ENCODE measurements around the gene WNK2.

Gene WNK2

DNA sequence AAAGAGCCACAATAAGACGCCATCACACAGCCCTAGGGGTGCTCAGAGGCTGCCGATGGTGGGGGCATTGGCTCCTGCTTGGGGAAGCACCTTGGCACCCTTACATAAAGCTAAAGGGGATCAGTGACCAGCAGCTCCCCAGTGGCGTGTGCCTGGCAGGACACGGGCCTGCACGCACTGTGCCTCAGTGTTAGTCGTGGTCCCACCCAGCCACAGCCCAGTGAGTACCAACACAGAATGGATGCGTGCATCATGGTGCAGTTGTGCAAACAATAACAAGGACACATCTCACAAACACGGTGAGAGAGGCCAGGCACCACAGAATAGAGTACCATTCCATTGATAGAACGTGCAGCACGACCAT lies 103.2 kb downstream of the WNK2 start:
- Mint-ChIP-seq H3K4me1 (peaks cover 16 to 19% of the 10 kb centered on the region in 2 donors), H3K36me3 (no peaks in the 10 kb centered on the region), H3K4me3 (no peak overlapping the region), H3K27me3 (peaks cover 22 to 25% of the 10 kb centered on the region in 2 donors), H3K9me3 (peaks cover 0 to 2% of the 10 kb centered on the region in 2 donors), H3K27ac (no peak overlapping the region)
- ATAC-seq (replicated peaks) = peak; percentile 6 to 33
- DNase-seq = no peak

DNA sequence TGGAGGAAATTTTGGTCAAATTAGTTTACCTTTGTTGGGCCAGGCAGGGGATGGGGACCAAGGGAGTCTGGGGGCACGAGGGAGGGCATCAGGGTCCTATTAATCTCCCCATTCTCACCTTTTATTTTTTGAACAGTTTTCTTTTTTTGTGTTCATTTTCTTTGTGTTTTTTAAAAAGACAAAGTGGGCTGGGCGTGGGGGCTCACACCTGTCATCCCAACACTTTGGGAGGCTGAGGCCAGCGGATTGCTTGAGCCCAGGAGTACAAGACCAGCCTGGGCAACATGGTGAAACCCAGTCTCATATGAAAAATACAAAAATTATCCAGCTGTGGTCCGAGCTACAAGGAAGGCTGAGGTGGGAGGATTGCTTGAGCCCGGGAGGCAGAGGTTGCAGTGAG lies 103.7 kb downstream of the WNK2 start:
- Mint-ChIP-seq H3K27me3 (peaks cover 20 to 23% of the 10 kb centered on the region in 2 donors), H3K9me3 (peaks cover 0 to 2% of the 10 kb centered on the region in 2 donors), H3K36me3 (no peaks in the 10 kb centered on the region), H3K4me3 (no peak overlapping the region), H3K4me1 (peaks cover 16 to 19% of the 10 kb centered on the region in 2 donors), H3K27ac (no peak overlapping the region)
- ATAC-seq (replicated peaks) (no peak), DNase-seq (no peak)

DNA sequence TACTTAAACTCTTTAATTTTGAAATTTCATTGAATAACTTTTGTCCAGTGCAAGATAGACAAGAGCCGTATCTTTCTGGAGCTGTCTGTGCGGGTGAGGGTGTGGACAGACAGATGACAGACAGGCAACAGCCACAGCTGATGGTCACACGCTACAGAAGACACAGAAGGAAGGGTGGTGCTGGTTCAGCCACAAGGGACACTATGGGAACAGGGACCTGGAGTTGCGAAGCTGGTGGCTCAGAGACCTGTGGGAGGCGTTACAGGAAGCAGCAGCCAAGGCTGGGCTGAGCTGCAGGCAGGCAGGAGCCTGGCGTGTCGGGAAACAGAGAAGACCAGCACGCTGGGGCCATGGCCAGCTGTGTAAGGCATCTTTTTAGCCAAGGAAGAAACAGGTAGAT lies 104.4 kb downstream of the WNK2 start:
- DNase-seq (no peak), ATAC-seq (replicated peaks) (no peak)
- peaks cover 16 to 19% of the 10 kb centered on the region in 2 donors for H3K4me1 Mint-ChIP-seq
- H3K9me3 Mint-ChIP-seq = peaks cover 0 to 2% of the 10 kb centered on the region in 2 donors
- H3K36me3 Mint-ChIP-seq = no peaks in the 10 kb centered on the region
- H3K27me3 Mint-ChIP-seq = peaks cover 20 to 23% of the 10 kb centered on the region in 2 donors
- H3K27ac Mint-ChIP-seq = no peak overlapping the region
- H3K4me3 Mint-ChIP-seq = no peak overlapping the region

- Mint-ChIP-seq H3K9me3 (no peaks in the 10 kb centered on the region), H3K27me3 (peaks cover 24 to 28% of the 10 kb centered on the region in 2 donors), H3K4me1 (peaks cover 21 to 27% of the 10 kb centered on the region in 2 donors), H3K36me3 (no peaks in the 10 kb centered on the region), H3K4me3 (no peak overlapping the region), H3K27ac (no peak overlapping the region)
- DNase-seq (no peak), ATAC-seq (replicated peaks) (no peak)
Measured at GRCh38 chr9:93288891-93289883, 105.2 kb downstream of the WNK2 start.

DNA sequence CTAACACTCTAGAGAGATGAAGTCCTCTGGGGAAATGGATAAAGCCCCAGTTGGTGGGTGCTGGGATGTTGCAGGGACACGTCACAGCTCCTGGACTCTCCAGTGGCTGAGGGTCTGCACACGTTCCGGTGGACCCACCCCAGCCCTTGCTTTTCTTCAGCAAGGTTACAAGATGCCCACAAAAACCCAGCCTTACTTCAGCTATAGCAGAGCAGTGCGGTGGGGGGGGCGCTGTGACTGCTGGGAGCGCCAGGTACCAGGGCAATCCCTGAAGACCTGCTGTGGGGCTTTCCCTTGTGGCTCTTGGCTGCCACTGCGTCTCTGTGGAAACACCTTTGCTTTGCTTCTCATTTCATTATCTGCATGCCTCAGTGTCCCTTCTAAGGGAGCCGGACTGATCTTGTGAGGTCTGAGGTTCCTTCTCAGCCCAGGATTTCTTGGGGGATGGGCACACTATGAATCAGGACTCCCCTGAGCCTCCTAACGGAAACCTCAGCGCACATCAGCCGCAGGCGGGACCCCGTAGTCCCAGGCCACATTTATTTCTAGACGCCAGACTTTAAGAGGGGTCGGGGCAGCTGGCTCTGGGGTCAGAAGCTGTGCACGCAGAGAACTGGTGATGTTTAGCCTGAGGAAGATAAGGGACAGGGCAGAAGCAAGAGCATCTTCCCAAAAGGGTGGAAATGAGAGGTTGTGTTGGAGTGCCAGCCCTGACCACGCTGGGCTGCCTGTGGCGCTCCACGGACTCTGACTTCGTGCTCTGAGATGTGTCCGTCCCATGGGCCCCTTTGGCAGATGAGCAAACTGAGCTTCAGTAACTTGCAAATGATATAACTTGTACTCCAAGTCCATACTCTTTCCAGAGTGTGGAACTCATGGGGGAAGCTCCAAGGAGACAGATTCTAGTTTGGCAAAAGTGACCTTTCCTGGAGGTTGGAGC lies 106.8 kb downstream of the WNK2 start:
- peaks cover 28 to 36% of the 10 kb centered on the region in 2 donors for H3K4me1 Mint-ChIP-seq
- H3K36me3 Mint-ChIP-seq = no peaks in the 10 kb centered on the region
- peaks cover 24 to 33% of the 10 kb centered on the region in 2 donors for H3K27me3 Mint-ChIP-seq
- no peak overlapping the region for H3K27ac Mint-ChIP-seq
- no peaks in the 10 kb centered on the region for H3K9me3 Mint-ChIP-seq
- no peak overlapping the region for H3K4me3 Mint-ChIP-seq
- DNase-seq (no peak), ATAC-seq (replicated peaks) (peak in 1 of 2 donors; percentile 51)

DNA sequence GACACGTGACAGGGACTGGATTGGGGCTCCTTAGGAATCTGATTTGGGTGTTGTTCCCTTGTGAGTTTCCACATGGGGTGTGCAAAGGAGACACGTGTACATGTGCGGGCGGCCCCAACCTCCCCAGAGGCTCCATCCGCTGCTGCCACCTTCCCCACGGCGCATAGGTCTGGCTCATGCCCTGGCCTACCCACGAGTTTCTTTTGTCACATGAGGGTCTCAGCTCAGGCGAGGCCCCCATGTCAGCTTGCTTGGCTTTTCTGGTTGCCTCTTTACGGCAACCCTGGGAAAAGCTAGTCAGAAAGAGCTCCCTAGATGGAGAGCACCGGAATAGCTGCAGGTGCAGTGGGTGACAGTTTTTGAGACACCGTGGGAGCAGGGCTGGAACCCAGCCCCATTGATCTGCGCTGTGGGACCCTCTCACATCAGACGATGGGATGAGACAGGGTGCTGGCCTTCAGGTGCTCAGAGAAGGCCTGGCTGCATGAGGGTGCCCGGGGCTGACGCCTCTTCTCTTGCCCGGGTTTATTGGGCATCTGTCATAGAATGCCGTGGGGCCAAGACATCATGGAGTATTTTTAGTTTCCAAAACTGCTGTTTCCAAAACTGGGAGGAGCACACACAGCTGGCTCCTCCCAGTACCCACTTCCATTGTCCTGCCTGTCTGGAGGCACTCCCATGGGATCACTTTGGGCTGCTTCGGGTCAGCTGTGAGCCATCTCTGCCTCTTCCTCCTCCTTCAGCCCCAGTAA lies 107.8 kb downstream of the WNK2 start:
- H3K4me1 Mint-ChIP-seq = peaks cover 21 to 27% of the 10 kb centered on the region in 2 donors
- no peaks in the 10 kb centered on the region for H3K36me3 Mint-ChIP-seq
- DNase-seq (no peak), ATAC-seq (replicated peaks) (no peak)
- no peak overlapping the region for H3K4me3 Mint-ChIP-seq
- H3K9me3 Mint-ChIP-seq = no peaks in the 10 kb centered on the region
- H3K27ac Mint-ChIP-seq = no peak overlapping the region
- peaks cover 24 to 33% of the 10 kb centered on the region in 2 donors for H3K27me3 Mint-ChIP-seq

DNA sequence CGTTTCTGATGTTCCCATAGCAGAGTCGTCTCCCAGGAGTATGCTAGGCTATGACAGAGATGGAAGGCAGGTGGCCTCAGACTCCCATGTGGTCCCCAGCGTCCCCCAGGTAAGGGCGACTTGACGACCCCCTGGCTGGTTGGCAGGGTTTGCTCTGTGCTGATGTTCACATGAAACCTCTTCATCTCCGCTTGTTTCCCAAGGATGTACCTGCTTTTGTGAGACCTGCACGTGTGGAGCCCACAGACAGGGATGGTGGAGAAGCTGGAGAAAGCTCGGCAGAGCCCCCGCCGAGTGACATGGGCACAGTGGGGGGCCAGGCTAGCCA lies 108.3 kb downstream of the WNK2 start:
- Mint-ChIP-seq H3K27me3 (peaks cover 27 to 37% of the 10 kb centered on the region in 2 donors), H3K4me1 (peaks cover 20 to 26% of the 10 kb centered on the region in 2 donors), H3K9me3 (no peaks in the 10 kb centered on the region), H3K27ac (no peak overlapping the region), H3K4me3 (no peak overlapping the region), H3K36me3 (no peaks in the 10 kb centered on the region)
- ATAC-seq (replicated peaks) (no peak), DNase-seq (no peak)

DNA sequence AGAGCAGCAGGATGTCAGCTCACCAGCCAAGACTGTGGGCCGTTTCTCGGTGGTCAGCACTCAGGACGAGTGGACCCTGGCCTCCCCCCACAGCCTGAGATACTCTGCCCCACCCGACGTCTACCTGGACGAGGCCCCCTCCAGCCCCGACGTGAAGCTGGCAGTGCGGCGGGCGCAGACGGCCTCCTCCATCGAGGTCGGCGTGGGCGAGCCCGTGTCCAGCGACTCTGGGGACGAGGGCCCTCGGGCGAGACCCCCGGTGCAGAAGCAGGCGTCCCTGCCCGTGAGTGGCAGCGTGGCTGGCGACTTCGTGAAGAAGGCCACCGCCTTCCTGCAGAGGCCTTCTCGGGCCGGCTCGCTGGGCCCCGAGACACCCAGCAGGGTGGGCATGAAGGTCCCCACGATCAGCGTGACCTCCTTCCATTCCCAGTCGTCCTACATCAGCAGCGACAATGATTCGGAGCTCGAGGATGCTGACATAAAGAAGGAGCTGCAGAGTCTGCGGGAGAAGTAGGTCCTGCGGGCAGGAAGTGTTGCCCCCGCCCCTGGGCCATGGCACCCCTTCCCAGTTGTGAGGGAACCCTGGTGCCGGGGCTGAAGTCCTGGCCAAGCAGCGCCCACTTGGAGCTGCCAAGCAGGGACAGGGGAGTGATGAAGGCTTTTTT lies 108.9 kb downstream of the WNK2 start:
- H3K36me3 Mint-ChIP-seq = no peaks in the 10 kb centered on the region
- peaks cover 18 to 24% of the 10 kb centered on the region in 2 donors for H3K4me1 Mint-ChIP-seq
- no peak overlapping the region for H3K27ac Mint-ChIP-seq
- DNase-seq (no peak), ATAC-seq (replicated peaks) (no peak)
- H3K4me3 Mint-ChIP-seq = no peak overlapping the region
- peaks cover 25 to 37% of the 10 kb centered on the region in 2 donors for H3K27me3 Mint-ChIP-seq
- H3K9me3 Mint-ChIP-seq = no peaks in the 10 kb centered on the region

- no peaks in the 10 kb centered on the region for H3K36me3 Mint-ChIP-seq
- H3K27me3 Mint-ChIP-seq = peaks cover 22 to 41% of the 10 kb centered on the region in 2 donors
- ATAC-seq (replicated peaks) (no peak), DNase-seq (no peak)
- peaks cover 18 to 24% of the 10 kb centered on the region in 2 donors for H3K4me1 Mint-ChIP-seq
- no peak overlapping the region for H3K4me3 Mint-ChIP-seq
- no peaks in the 10 kb centered on the region for H3K9me3 Mint-ChIP-seq
- H3K27ac Mint-ChIP-seq = no peak overlapping the region
Measured at GRCh38 chr9:93294011-93294410, 110.1 kb downstream of the WNK2 start.

GRCh38 chr9:93295031-93295430 lies 111.1 kb downstream of the WNK2 start:
- Mint-ChIP-seq H3K4me3 (no peak overlapping the region), H3K36me3 (no peaks in the 10 kb centered on the region), H3K27ac (no peak overlapping the region), H3K4me1 (peaks cover 18 to 24% of the 10 kb centered on the region in 2 donors), H3K9me3 (no peaks in the 10 kb centered on the region), H3K27me3 (peaks cover 22 to 41% of the 10 kb centered on the region in 2 donors)
- no peak for DNase-seq
- ATAC-seq (replicated peaks) = no peak

DNA sequence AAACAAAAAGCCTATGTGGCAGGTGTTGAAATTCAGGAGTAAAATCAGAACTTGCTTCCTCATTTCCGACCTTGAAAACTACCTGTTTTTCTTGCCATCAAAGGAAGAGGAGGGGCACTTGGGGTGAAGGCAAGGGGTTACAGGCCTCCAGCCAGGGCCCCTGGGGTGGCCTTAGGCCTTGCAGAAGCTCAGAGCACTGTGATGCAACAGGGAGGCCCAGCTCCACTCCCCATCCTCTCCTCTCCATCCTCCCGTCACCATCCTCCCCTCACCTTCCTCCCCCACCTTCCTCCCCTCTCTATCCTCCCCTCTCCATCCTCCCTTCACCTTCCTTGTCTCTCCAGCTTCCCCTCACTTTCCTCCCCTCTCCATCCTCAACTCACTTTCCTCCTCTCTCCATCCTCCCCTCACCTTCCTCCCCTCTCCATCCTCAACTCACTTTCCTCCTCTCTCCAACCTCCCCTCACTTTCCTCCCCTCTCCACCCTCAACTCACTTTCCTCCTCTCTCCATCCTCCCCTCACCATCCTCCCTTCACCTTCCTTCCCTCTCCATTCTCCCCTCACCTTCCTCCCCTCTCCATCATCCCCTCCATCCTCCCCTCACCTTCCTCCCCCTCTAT lies 111.6 kb downstream of the WNK2 start:
- ATAC-seq (replicated peaks) (peak; percentile 73 to 75), DNase-seq (no peak)
- H3K27ac Mint-ChIP-seq = peak overlapping the region; percentile 20
- H3K4me1 Mint-ChIP-seq = peaks cover 18 to 24% of the 10 kb centered on the region in 2 donors
- no peaks in the 10 kb centered on the region for H3K9me3 Mint-ChIP-seq
- peaks cover 22 to 42% of the 10 kb centered on the region in 2 donors for H3K27me3 Mint-ChIP-seq
- no peaks in the 10 kb centered on the region for H3K36me3 Mint-ChIP-seq
- H3K4me3 Mint-ChIP-seq = no peak overlapping the region

DNA sequence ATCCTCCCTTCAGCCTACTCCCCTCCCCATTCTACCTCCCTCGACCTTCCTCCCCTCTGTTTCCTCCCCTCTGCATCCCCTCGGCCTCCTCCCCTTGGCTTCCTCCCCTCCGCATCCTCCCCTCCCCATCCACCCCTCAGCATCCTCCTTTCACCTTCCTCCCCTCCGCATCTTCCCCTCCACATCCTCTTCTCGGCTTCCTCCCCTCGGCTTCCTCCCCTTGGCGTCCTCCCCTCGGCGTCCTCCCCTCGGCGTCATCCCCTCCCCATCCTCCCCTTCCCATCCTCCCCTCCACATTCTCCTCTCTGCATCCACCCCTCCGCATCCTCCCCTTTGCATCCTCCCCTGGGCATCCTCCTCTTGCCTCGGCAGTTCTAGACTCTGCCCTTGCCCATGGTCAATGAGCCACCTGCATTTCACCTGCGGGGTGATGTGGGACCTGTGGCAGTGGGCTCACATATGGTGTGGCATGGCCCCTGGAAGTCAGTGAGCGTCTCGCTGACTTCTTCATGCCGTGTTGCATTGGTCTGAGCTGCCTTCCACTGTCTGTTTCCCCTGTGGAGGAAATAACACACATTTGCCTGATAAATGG lies 113.0 kb downstream of the WNK2 start:
- peaks cover 13 to 35% of the 10 kb centered on the region in 2 donors for H3K27me3 Mint-ChIP-seq
- ATAC-seq (replicated peaks) (no peak), DNase-seq (no peak)
- no peaks in the 10 kb centered on the region for H3K9me3 Mint-ChIP-seq
- no peak overlapping the region for H3K4me3 Mint-ChIP-seq
- H3K4me1 Mint-ChIP-seq = peaks cover 16 to 27% of the 10 kb centered on the region in 2 donors
- no peak overlapping the region for H3K27ac Mint-ChIP-seq
- no peaks in the 10 kb centered on the region for H3K36me3 Mint-ChIP-seq

All from stimulated activated naive B cell treated with anti-CD40 and anti-IgM and Interleukin-4, amounts not matched to agents 10 μg/mL and 1 μg/mL and 100 μg/mL, for 72 hours (primary cell).